ENCODE measurements around the gene MBNL2.

Gene MBNL2

DNA sequence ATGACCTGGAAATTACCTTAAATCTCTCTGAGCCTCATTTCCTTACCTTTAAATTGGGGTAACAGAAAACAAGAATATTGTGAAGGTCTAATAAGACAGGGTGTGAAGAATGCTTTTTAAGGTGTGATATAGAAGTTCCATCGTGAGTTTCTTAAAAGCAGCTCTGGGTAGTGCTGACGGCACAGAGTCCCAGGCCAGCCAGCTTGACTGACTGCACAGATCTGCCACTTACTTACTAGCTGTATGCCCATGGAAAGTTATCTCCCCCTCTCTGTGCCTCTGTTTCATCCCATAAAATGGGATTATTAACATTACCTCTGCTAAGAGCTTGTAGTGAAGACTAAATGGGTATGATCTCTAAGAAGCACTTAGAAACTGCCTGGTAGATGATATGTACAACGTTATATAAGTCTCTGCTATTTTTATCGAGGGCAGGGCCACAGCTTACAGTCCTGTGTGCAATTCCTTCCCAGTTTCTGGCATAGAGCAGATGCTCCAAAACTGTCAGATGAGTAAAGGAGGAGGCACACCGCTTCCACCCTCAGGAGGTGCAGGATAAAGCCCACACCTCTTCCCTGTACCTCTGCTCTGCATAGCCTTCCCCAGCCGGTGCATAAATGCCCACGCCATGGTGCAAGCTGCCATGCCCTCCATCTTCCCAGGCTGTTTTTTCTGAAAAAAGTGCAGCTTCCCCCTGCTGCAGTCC, 99.6 kb downstream of the MBNL2 start:
- FAIRE-seq: no peak

DNA sequence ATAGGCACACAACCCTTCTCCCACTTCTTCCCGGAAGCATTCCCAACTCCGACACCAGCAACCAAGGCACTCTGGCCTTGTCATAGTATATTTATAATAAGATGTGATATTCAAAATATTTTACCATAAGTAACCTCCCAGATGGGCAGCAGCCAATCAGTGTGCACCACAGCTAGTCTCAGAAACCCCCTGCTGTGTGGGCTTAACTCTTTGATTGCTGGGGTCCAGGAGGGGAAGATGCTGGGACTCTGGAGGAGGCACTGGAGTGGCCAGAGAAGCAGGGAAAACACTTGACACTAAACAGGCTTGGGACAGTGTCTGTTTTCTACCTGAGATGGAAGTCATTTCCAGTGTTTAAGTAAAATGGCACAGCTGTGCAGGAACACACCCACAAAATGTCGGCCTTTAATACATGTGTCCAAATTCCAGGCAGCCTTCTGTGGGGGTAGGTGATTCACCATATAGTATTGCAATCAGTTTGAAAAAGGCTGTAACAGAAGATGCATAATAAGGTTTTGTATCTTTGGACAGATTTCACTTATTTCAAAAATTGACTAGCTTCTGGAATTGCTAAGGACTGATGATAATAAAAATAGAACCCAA, 100.7 kb downstream of the MBNL2 start:
- FAIRE-seq: no peak
- no peak for DNase-seq (ENCODE audit: low spot score)

More for the DNA sequence above, 99.6 kb downstream of the MBNL2 start:
- no peak for DNase-seq (ENCODE audit: low spot score)

DNA sequence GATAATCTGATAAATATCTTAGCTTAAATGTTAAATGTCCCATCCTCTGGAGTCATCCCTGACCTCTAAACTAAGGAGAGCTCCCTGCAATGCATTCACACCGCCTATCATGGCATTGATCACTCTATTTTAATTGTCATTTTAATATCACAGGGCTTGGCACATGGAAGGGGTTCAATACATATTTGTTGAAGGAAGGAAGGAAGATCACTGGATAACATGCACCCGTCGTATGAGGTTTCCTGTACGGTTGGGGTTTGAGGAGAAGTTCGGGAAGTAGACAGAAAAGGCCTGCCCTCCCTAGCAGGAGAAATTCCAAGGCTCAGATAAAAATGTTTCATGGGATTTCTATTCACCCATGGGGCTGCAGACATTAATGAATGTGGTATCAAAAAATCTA, 102.0 kb downstream of the MBNL2 start:
- no peak for FAIRE-seq
- no peak for DNase-seq (ENCODE audit: low spot score)

DNA sequence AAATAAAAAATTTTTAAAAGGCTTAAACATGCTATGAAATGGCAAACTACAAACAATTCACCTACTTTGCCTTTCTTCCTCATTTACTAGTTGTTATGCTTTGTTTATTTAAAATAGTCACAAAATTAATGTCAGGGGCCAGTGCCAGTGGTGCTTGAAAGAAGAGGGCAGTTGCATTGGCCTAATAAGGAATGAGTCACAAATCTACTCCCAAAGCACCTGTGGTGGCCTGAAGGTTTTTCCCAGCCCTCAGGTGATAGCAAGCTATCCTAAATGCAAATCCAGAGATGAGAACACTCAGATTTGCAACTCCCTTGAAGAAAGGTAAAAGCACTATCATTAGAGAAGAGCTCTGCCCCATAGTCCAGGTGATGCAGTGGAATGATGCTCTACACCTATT, 103.6 kb downstream of the MBNL2 start:
- FAIRE-seq (no peak), DNase-seq (ENCODE audit: low spot score) (no peak)

DNA sequence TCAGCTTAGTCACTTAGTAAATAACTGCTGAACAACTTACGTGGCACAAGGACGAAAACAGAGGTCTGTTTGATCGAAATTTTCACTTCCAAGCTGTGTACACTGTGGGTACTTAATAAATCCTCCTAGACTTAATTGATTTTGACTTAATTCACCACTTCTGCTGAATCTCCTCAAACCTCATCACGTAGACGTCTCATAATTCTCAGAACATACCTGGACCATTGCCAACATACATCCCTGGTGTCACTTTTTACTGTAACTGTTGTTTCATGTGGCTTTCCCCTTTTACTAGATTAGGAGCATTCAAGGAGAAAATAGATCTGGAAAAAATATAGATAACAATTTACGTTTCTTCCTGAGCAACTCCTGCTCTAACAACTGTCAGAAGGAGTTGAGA, 105.0 kb downstream of the MBNL2 start:
- DNase-seq (ENCODE audit: low spot score) (no peak), FAIRE-seq (no peak)

DNA sequence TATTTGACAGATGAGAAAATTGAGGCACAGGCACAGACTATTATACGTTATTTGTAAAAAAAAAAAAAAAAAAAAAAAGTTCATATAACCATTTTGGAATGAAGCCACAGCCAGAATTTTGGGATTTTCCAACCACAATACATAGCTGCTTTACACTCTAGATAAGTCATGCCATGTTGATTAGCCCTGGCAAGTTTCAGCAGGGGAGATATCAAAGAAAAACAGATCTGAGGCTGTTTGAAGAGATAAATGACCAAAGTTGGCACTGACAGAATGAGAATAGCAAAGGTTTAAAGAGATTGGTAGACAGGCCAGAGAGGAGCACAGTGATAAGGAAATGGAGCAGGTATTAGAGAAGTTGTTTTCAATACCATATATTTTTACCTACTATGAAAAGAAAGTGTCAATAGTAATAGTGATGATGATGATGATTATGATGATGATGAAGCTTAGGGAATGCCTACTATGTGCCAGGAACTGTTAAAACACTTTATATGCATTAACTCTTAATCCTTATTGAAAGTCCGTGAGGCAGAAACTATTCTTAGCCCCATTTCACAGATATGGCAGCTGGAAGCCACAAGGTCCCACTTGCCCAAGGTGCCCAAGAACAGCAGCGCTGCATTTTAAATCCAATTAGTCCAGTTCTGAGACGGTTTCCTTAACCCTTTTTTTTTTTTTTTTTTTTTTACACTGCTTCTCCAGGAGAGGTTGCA, 105.5 kb downstream of the MBNL2 start:
- no peak for FAIRE-seq
- peak; percentile 15 for DNase-seq (ENCODE audit: low spot score)

DNA sequence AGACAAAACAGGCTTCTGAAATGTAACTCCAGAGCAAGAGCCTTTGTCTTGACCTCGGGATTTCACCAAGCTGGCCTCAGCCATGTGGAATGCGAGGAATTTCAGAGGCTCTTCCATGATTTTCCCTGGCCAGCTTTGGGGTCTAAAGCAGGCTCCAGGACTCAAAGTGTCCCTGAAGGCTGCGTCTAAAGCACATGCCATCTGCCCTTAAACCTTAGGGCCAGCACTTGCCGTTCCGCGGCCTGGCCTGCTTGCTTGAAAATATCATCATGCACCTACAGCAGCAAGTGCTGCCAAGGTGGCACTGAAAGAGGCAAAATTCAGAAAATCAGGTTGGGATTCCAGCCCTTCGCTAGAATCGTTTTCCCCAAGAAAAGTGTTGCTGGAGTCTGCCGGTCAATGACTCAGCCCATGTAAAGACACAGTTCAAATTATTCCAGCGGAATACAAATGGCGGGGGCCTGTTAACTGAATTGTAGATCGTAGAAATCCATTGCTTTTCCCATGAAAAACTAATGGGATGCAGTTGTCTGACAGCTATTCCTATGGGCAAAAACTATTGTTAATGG, 106.2 kb downstream of the MBNL2 start:
- peak; percentile 75 for DNase-seq (ENCODE audit: low spot score)
- FAIRE-seq: peak; percentile 14

DNA sequence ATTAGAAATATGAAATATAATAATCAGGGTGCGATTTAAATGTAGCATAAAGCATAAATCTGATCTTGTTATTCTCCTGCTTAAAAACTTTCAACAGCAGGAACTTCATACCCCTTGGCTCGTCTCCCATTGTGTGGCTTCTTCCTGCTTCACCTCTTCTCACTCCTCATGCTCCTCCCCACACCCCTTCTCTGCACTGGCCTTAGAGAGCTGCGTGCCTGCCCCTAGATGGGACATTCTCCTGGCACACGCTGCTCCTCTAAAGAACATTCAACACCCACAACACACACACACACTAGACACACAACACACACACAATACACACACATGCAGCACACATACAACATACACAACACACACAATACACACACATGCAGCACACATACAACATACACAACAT, 107.2 kb downstream of the MBNL2 start:
- FAIRE-seq (no peak), DNase-seq (ENCODE audit: low spot score) (no peak)

DNA sequence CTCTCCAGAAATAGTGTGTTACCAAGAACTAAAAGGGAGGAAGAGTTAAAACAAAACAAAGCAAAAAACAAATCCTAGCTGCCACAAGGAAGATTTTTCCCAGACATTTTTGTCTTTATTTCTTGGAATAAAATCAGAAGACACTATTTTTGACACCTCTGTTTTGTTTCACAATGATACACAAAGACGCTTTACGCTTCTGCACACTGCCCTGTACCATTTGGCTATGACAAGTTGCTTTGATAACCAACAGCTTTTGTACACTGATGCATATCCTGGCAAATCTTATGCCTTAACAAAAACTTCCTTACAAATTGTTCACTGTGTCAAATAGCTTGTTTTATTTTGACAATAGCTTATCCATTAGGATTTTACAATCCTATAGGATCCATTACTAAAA, 108.3 kb downstream of the MBNL2 start:
- FAIRE-seq (no peak), DNase-seq (ENCODE audit: low spot score) (no peak)

DNA sequence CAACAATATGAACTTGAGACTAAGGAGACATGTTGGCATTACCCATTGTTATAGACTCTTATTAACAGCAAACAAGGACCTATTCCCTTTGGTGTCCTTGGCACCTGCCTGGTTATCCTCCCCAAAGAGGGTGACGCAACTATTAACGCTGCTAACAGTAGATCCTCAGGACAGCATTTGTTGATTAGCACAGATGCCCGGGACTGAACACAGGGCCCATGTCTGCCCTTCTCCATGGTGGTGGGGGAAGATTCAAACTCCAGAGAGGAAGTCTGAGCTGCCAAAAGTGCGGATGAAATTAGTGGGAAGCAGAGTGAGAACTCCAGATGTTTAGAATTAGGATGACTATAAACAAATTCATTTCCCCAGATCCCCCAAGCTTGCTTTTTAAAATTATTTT, 110.6 kb downstream of the MBNL2 start:
- FAIRE-seq: no peak
- no peak for DNase-seq (ENCODE audit: low spot score)

DNA sequence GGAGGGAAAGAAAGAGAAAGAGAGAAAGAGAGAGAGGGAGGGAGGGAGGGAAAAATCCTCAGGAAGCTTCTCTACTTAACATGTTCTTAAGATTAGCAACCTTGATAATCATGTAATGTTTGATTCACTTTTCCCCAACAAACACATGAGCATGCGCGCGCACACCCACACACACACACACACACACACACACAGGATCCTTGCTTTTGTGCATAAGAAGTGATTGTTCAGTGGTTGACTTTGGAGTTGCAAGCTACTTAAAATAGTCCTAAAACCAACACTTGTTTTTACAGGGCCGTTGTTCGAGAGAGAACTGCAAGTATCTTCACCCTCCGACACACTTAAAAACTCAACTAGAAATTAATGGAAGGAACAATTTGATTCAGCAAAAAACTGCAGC, 111.8 kb downstream of the MBNL2 start:
- FAIRE-seq (no peak), DNase-seq (ENCODE audit: low spot score) (no peak)

DNA sequence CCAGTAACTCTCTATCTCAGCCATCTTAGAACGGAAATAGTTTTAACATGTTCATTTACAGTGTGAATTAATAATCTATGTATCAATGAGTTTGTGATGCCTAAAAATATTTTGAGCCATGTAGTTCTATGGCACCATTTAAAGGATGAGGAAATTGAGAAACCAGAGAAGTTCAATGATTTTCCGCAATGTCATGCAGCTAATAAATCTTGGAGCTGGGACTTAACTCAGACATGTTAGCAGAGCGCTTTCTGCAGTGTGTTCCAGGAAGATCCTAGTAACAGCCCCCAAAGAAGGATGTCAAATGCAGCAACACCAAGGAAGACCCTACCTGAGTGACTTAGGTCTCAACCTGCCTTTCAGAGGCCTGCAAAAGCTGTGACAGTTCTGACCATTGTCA, 112.6 kb downstream of the MBNL2 start:
- no peak for FAIRE-seq
- DNase-seq (ENCODE audit: low spot score): no peak

DNA sequence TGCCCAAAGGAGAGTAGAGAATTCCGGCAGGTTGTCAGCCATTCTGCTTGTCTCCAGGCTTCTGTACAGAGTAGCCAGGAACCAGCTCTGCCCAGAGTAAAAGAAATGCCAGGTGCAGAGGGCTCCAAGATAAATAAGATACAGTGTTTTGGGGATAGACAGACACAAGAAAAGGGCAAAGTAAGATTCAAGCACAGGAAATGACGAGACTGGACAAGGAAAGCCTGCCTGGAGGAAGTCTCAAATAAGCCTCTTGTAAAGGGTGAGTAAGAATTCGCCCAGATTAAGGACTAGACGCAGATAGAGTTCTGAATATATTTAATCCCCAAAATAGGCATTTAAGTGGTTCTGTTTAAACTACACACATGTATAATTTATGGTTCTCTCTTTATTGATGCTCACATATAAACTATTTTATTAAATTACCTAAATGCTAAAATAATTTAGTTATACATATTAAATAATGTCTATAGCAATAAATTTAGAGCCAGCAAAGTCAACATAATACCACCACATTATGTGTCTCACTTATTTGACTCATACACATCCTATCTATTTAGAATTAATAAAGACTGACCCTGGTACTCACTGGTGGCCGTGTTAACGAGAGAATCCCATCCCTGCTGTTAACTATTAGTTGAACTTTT, 113.5 kb downstream of the MBNL2 start:
- DNase-seq (ENCODE audit: low spot score) (no peak), FAIRE-seq (no peak)

DNA sequence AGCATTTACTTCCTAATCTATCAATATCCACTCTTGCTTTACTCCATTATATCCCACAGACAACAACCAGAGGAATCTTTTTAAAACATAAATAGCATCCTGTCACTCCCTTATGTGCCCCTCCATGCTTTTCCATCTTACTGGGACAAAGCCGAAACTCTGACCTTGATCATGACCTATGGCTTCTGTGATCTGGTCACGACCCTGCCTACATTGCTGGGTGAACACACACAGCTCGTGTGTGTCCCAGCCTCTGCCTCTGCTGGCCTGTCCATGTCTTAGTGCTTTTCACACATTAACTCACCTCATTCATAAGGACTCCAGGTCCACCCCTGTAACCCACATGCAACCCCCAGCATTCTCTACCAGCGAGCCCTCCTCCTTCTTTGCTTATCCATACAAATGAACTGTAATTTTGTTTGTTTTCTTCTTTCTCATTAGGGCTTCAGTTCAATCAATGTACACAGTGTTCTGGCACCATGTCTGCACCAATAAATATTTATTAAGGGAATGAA, 115.9 kb downstream of the MBNL2 start:
- no peak for FAIRE-seq

DNA sequence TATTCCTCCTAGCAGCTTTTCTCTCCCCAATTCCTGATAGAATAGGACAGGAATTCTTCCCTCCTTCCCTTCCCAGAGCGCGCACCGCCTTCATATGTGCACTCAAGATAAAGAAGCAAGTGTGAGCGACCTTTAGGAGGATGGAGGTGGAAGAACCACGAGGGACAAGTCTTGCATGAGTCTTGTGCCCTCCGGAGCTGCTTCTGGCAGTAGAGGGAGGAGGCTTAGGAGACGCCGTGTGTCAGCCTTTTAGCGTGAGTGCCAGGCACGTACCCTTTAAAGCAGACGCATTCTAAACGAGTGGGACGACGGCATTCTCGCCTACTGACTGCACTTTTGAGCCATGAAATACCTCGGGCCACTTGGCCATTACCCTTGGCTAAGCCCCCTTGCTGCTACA, 116.4 kb downstream of the MBNL2 start:
- DNase-seq (ENCODE audit: low spot score): no peak
- FAIRE-seq: no peak

More for the DNA sequence above, 115.9 kb downstream of the MBNL2 start:
- no peak for DNase-seq (ENCODE audit: low spot score)

DNA sequence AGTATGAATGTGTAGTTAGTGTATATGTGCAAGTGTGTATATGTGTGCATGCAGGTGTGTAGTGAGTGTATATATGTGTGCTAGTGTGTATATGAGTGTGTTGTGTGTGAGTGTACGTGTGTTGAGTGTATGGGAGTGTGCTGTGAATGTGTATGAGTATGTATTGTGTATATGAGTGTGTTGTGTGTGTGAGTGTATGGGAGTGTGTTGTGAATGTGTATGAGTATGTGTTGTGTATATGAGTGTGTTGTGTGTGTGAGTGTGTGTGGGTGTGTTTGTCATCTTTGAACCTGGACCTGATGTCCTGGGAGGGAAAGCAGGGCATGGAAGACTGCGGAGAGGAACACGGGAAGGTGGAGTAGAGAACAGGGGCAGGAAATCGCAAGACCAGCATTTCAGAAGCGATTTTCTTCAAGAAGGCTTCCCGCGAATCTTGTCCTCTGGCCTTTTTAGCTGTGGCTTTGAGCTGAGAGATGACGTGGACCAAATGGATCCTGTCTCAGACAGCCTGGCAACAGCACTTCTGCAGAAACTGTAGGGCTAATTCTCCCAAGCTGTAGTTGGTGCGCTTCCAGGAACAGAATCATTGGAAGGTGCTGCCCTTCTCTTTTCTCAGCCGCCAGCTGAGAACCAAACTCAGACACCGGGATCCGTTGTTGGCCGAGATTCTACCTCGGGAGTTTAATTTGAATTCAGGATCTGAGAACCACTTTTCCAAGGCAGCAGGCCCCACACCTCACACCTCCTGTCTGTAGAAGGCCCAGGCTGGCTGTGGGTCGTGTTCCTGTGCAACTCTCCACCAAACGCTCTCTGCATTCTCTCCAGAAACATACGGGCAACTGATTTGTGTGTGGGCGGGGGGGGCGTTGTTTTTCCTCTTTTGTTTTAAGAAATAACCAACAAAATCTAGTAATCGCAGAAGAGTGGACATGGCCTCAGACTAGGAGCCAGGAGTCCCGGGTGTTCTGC, 117.2 kb downstream of the MBNL2 start:
- DNase-seq (ENCODE audit: low spot score) (no peak), FAIRE-seq (no peak)

DNA sequence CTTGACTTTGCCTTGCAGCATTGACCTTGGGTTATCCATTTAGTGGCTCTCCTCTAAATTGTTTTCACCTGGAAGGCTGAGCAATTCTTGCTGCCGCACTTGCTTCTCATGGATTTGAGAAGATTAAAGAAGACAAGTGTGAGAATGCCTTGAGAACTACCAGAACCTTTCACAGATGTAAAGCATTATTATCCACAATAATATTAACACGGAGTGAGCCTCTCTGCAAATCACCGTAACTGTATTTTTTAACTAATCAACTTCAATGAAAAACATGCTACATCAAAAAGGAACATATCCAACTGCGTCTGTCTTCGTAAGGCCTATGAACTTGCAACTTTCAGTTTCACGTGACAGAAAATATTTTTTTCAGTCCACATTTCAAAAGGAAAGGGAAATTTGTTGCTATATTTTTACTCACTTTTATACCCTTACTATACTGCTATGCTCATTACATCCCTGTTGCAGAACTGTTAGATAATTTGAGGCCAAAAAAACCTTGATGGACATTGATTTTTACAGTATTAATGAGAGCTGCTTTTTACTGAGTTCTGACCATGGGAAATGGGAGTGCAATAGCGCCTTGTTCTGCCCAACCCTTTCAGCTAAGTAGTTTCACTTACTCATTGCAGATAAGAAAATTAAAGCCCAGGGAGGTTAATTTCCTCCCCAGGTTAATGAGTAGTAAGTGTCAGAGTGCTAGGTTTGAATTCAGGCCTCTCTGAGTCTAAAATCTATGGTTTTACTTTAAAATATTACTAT, 118.0 kb downstream of the MBNL2 start:
- FAIRE-seq: no peak
- DNase-seq (ENCODE audit: low spot score): no peak

DNA sequence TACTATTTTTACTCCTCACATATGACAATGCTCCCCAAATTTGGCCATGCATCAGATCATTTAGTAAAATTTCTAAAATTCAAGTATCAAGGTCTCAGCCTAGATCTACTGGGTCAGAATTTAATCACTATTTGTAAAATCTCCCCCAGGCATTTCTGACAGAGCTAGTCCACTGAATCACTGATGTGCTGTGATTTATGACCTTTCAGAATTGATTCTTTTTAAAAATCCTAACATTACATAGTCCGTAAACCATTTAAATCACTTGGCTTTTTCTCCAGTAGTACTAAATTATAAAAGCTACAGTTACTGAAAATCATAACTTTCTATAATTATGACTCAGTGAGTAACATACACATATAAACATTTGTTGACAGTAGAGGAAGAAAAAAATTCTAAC, 119.0 kb downstream of the MBNL2 start:
- no peak for DNase-seq (ENCODE audit: low spot score)
- no peak for FAIRE-seq

DNA sequence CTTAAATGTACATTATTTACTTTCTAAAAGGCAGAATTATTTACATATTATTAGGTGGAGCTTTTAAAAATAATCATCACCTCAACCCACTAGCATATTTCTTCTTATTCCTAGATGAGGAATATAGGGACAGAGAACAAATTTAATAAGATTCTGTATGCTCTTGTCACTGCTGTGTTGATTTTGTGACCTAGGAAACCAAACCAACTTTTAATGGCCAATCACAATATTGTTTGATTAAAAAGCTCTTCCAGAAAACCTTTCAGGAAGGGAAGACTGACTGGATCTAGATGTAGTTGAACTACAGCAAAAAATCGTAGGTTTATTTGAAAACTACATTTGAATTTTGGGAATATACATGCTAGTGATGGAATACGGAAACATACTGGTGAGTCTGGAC, 120.0 kb downstream of the MBNL2 start:
- no peak for DNase-seq (ENCODE audit: low spot score)

DNA sequence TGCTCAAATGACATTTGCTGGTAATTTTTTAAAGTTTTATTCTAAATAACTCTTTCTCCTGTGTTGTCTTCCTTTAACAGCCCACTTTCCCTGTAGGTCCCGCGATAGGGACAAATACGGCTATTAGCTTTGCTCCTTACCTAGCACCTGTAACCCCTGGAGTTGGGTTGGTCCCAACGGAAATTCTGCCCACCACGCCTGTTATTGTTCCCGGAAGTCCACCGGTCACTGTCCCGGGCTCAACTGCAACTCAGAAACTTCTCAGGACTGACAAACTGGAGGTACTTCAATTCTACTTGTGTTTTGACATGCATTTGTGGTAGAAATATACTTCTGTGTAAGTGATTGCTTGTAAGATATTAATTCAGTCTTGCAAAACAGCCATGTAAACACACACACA, 120.8 kb downstream of the MBNL2 start:
- DNase-seq (ENCODE audit: low spot score) (no peak), FAIRE-seq (no peak)

More for the DNA sequence above, 120.0 kb downstream of the MBNL2 start:
- FAIRE-seq: no peak
